Stimulated activated CD8-positive, alpha-beta memory T cell treated with anti-CD3 and anti-CD28 coated beads, Interleukin-4, amount 100 ng/mL, for 48 hours (primary cell): ENCODE results near the gene ZFYVE28.

ENCODE experiments used
- DNase-seq: peaks from one replicate; pipeline ENCODE4 v3.0.0-alpha.2; 2020

Gene ZFYVE28

DNA sequence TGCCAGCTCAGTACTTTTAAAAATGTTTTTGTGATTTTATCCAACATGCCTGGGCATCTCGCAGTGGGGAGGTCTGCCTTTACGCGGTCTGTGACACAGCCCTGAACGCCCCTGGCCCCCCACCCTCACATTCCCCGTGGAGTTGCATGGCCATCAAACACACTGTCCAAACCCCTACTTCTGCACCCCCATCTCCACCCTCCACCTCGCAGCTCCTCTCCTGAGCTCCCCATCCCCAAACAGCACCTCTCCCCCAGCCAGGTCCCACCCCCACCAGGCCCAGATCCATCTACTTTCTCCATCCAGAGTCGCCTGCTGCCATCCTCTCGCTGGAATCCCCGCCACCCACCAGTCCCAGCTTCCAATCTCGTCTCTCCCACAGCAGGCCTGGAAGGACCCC is 9.5 kb downstream of the ZFYVE28 start:
- no peak for DNase-seq

DNA sequence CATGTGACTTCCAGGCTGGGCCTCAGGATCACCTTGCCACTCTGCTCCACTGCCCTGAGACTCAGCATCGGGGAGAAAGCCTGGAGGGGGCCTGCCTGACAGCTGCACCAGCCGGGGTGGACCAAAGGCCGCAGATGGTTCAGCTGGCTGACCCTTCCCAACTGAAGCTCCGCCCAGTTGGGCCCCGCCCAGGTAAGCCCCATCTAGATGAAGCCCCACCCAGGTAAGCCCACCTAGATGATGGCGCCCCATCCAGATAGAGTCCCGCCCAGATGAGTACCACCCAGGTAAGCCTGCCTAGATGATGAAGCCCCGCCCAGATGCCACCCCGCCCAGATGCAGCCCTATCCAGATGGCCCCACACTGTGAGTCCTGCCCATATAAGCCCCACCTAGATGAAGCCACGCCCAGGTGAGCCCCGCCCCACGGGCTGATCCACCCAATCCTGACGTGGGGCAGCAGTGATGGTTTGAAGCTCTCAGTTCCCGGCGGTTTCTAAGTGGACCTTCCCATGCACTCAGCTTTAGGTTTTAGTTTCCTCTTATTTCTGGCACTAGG is 10.0 kb downstream of the ZFYVE28 start:
- peak; percentile 66 for DNase-seq

- DNase-seq, result no peak
Observed at GRCh38 chr4:2407991-2408342, 10.5 kb downstream of the ZFYVE28 start.

- DNase-seq, result no peak
Observed at GRCh38 chr4:2406920-2407319, 11.5 kb downstream of the ZFYVE28 start.

GRCh38 chr4:2406406-2406805 is 12.0 kb downstream of the ZFYVE28 start:
- DNase-seq, result no peak

- no peak for DNase-seq
Observed at GRCh38 chr4:2402941-2403340, 15.5 kb downstream of the ZFYVE28 start.

DNA sequence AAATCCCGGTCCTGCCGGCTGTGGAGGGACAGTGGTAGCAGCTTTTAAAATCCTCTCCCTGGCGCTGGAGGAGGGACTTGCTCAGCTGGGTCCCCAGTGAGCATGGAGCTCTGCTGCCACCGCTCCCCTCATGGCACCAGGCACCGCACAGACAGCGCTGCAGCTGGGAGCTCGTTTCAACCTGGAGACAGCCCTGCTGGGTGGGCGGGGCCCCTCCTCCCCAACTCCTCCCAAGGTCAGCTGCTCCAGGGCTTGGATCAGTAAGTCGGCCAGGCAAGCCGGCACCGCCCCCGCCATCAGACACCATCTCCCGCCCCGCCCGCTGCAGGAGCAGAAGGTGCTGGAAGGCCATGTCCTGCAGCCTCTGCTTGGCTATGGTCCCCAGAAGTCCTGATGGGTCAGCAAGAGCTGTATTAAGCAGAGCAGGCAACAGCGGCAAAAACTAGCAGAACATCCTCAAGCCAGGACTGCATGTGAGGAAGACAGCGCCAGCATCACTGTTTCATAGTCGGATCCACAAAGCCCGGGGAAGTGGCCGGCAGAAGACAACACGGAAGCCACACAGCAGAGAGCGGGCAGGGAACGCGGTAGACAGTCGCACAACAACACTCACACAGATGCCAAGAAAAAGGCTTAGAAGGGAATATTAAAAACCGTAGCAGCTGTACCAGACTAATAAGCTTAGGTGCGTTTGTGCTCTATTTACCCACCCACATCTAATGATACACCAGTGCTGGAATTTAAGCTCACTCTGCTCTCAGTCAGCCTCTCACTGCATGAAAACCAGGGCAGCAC is 16.2 kb downstream of the ZFYVE28 start:
- DNase-seq, result peak; percentile 49

DNA sequence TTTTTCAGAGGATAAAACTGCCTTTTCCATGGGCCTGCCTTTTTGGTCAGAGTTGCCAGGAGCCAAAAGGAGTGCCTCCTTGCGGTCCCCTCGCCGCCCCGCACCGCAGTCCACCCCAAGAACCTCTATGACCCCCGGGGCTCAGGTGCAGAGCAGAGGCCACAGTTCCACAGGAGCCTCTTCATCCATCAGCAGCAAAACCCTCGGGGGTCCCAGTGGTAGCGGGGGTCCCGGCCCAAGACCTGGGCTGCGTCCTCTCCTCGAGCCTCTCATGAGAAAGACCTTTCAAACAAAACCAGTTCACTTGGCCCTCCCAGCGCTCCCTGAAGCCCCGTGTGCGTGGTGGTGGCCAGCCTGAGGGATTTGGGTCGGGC is 16.8 kb downstream of the ZFYVE28 start:
- no peak for DNase-seq

DNA sequence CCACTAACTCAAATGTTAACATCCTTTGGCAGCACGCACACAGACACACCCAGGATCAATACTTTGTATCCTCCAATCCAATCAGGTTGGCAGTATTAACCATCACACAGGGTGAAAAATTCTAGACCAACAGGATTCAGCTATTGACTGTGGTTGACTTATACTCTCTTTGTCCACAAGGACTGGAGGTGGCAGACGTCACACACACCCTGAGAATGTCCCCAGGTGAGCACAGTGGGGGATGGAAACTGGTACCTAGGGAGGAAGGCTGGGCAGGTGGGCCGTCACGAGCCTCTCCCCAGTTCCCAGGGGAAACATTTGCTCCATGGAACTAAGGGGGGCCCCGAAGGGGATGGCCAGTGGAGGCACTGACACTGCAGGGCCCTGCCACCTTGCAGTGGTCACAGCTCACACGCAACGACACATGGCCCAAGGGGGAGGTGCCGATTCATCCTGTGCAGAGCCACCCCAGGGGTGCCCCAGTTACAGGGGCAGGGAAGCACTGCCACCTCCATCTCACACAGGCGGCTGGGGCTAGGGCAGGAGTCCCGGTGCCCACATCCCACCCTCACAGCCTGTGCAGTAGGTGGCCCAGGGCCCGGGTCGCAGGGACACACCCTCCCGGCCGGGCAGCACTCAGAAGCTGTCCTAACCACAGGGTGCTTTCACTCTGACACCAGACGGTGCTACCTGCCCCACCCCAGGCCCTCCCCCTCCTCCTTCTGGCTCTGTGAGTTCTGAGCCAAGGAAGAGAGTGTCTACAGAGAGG is 17.4 kb downstream of the ZFYVE28 start:
- DNase-seq, result no peak

DNA sequence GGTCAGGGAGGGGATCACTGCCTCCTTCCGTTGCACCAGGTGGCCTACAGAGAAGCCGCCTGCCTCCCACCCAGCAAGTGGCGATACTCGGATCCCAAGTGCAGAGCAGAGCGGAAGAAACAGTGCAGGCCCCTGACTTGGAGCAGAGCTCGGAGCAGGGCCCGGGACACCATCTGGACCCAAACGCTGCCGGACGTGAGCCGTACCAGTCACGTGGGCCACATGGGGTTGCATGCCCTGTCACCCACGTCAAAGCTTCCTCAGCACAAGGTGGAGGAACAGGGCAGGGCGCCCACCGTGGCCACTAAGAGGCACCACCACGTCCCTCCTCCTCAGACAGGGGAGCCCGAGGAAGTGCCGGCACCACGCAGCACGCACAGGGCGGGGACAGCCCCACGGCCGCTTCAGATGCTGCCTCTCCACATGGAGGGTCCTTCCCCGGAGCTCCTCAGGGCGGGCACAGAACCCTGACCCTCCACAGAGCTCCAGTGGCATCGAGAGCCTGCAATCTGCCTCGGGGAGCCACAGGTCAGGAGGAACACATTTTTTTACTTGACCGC is 18.7 kb downstream of the ZFYVE28 start:
- DNase-seq, result no peak

DNA sequence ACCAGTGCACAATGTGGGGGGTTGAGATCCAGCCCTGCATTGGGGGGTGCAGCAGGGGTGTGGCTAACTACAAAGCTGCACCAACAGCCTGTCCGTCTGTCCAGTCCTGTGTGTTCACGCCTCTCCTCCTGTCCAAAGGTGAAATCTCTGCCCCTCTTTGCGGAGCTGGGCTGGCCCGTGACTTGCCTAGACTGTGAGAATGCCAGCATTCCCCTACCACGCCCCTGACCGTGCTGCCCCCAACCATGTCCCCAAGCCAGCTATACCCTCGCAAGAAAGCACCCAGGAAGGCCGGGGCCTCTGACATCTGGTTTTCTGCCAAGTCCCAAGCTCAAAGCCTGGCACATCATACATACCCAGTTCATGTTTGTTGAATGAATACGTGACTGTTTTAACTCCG is 19.2 kb downstream of the ZFYVE28 start:
- no peak for DNase-seq

DNA sequence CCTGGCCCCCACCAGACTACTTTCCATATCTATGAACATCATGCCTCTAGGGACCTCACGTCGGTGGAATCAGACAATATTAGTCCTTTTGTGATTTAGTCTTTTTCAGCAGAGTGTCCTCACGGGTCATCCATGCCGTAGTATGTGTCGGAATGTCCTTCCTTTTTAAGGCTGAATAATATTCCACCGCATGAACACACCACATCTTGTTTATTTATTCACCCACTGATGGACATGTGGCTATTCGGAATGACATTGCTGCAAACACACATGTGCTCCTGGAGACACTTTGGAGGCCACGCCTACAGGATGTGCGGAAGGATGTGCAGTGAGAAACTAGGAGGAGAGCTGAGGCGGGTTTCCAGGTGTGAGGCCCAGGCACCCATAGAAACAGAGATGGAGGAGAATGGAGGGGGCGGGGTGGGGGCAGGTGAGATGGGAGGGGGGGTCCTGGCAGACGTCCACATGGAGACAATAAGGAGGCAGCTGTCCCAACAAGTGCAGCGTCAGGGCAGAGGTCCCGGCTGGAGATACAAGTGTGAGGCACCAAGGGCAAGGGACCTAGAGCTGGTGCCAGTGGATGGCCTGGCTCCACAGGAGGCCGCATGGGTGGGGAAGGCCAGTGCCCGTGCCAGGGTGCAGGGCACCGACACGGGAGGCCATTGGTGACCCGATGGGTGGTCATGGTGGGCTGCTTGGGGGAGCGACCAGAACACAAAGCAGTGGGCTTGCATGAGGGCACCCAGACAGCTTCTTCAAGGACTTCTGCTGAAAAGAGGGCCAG is 20.7 kb downstream of the ZFYVE28 start:
- DNase-seq, result no peak

- DNase-seq, result no peak
Observed at GRCh38 chr4:2396781-2397368, 21.6 kb downstream of the ZFYVE28 start.

GRCh38 chr4:2395584-2395983 is 22.9 kb downstream of the ZFYVE28 start:
- no peak for DNase-seq

GRCh38 chr4:2395038-2395437 is 23.4 kb downstream of the ZFYVE28 start:
- no peak for DNase-seq

DNA sequence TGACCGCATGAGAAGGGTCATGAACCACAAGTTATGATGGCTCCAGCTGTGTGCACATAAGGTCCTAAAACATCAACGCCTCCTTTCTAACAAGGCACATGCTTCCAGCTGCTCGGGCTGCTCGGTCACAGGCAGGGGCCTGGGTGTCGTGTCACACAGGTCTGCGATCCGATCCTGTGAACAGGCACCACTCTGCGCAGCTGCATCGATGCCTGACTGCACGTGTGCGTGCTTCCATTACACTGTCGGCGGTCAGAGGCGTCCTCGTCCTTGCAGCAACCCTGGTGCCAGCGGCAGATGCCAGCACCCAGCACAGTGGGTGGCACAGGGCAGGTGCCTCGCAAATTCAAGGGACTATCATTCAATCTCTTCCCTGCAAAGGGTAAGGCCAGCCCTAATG is 23.9 kb downstream of the ZFYVE28 start:
- DNase-seq, result no peak

- no peak for DNase-seq
Observed at GRCh38 chr4:2393353-2394270, 24.8 kb downstream of the ZFYVE28 start.

DNA sequence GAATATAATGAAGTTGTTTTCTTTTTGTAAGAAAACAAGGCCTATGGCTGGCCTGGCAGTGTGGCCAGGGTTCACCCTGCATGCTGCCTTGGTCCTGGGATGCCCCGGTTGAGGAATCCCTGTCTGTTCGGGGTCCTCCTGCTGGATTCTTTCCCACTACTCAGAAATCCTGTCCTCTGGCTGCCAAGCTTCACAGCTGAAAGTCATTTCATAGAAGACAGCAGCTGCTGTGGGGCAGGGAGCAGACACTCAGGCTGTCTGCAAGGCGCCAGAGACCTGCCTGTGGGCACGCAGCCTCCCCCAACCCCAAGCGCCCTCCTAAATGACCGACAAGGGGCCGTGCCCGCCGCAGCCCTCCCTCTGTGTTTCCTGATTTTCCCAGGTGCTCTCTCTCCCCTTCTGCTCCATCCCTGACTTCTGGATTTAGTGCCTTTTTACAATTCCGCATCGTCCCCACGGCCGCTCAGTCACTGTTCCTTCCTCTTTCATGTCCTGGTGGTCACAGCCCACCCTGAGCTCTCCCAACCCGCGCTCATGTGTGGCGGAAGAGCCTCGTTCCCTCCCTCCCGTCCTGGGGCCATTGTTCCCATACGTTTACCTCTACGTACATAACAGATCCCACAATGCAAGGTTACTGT is 27.5 kb downstream of the ZFYVE28 start:
- DNase-seq, result no peak

DNA sequence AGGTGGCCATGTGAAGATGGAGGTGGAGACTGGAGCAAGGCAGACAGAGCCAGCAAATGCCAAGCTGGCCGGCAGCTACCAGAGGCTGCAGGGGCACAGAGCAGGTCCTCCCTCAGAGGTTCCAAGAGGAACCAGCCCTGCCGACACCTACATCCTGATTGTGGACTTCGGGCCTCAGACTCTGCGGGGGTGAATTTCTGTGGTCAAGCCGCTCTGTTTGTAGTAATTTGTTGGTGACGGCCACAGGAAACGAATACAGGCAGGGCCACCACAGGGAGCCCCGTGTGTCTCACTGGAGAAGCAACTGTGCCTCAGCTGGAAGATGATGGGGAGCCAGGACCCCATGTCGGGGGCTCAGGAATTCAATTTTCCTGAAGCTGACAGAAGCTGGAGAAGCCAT is 28.3 kb downstream of the ZFYVE28 start:
- DNase-seq, result no peak

DNA sequence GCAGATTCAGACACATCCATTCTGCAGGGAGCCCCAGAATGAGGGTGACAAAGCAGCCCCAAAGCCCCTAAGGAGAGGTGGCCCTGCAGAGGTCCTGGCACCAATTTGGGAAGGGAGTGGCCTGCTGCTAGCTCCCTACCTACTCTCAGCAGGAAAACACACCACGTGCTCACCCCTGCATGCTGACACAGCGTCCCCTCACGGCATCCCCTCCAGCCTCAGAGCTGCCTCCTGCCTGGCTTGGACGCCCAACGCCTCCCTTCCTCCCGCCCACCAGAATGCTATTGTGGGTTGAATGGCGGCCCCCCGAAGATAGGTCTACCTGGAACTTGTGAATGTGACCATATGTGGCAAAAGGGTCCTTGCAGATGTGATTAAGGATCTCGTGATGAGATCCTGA is 28.8 kb downstream of the ZFYVE28 start:
- DNase-seq, result no peak
